ENCODE data around the gene MAP2K4.

- TF ChIP-seq, protein P1, sequence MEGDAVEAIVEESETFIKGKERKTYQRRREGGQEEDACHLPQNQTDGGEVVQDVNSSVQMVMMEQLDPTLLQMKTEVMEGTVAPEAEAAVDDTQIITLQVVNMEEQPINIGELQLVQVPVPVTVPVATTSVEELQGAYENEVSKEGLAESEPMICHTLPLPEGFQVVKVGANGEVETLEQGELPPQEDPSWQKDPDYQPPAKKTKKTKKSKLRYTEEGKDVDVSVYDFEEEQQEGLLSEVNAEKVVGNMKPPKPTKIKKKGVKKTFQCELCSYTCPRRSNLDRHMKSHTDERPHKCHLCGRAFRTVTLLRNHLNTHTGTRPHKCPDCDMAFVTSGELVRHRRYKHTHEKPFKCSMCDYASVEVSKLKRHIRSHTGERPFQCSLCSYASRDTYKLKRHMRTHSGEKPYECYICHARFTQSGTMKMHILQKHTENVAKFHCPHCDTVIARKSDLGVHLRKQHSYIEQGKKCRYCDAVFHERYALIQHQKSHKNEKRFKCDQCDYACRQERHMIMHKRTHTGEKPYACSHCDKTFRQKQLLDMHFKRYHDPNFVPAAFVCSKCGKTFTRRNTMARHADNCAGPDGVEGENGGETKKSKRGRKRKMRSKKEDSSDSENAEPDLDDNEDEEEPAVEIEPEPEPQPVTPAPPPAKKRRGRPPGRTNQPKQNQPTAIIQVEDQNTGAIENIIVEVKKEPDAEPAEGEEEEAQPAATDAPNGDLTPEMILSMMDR (IDR thresholded peaks at IDR 0.05; ENCODE audit: insufficient read depth, low read depth, low read length), result no peak
- no peak for TF ChIP-seq EZH2 (IDR thresholded peaks at IDR 0.05; ENCODE audit: insufficient read depth, low read length)
Measured at GRCh38 chr17:12107905-12108304, 87.2 kb downstream of the MAP2K4 start.

All from astrocyte (in vitro differentiated cells and primary cell).